Neutrophil (primary cell): ENCODE measurements around the gene CRISP1.

ENCODE experiments used
- H3K27ac ChIP-seq: fragments of 200-600 bp; sonication (generic); 2 replicates; pipeline ENCODE4 v1.5.1; 2016; ENCODE audit warnings: mild to moderate bottlenecking, moderate library complexity
- H3K27me3 ChIP-seq: fragments of 200-600 bp; sonication (generic); 2 replicates; pipeline ENCODE4 v1.6.0; 2016; ENCODE audit warnings: mild to moderate bottlenecking
- H3K36me3 ChIP-seq: fragments of 200-600 bp; sonication (generic); 2 replicates; pipeline ENCODE4 v1.5.1; 2017
- H3K4me1 ChIP-seq, 2 experiments: fragments of 200-600 bp in 1 of 2; sonication (generic) in 1 of 2; 1 replicate in 1 of 2; 2 replicates in 1 of 2; pipeline versions ENCODE4 v1.5.1 to v1.6.1; 2013 to 2016; ENCODE audit warnings: low read depth in 1 of 2, low read length in 1 of 2, mild to moderate bottlenecking in 1 of 2, moderate library complexity in 1 of 2; ENCODE audit not compliant: control insufficient read depth in 1 of 2, insufficient read depth in 1 of 2
- H3K4me3 ChIP-seq, 2 experiments: fragments of 200-600 bp in 1 of 2; sonication (generic) in 1 of 2; 1 replicate in 1 of 2; 2 replicates in 1 of 2; pipeline ENCODE4 v1.5.1; 2013 to 2016; ENCODE audit warnings: low read depth in 1 of 2, low read length in 1 of 2, mild to moderate bottlenecking in 1 of 2, moderate library complexity in 1 of 2
- H3K9me3 ChIP-seq: fragments of 200-600 bp; sonication (generic); 2 replicates; pipeline ENCODE4 v1.5.1; 2016
- TF ChIP-seq, protein P1 (sequence below): fragments of 200-600 bp; sonication (generic); IDR thresholded peaks from 2 replicates; pipeline ENCODE4 v1.5.1; 2016; ENCODE audit warnings: antibody characterized with exemption

Gene CRISP1

DNA sequence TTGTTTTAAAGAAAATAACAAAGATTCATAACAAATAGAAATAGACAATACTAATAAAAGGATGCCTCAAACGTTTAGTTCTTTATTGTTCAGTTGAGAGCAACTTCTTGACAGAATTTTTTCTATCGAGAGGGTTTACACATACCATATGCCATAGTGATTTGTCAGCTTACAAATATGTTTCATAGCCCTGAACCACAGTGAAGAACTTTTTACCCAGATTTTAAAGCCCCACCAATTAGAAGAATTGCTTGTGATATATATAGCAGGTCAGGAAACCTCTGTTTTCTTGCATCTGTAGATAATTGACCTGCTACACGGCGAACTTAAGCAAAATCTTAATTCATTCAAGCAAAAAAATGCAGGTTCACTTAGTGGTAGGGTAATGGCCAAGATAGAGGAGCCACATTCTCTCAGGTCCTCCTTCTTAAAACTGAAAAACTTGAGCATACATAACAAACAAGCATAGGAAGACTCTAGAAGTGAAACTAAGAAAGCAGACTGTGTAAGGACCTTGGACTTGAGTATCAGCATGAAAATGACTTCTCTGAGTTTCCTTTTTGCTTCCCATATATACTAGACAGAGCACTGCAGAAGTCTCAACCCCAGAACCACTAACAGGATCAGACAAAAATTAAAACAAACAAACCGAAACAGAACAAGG is 39.5 kb downstream of the CRISP1 start:
- Histone ChIP-seq H3K9me3 (no peaks in the 10 kb centered on the region), H3K36me3 (no peaks in the 10 kb centered on the region), H3K4me1 (no peaks in the 10 kb centered on the region), H3K27me3 (no peaks in the 10 kb centered on the region), H3K27ac (no peak overlapping the region), H3K4me3 (peak overlapping the region in 1 of 2 experiments; percentile 9)
- TF ChIP-seq, protein P1, sequence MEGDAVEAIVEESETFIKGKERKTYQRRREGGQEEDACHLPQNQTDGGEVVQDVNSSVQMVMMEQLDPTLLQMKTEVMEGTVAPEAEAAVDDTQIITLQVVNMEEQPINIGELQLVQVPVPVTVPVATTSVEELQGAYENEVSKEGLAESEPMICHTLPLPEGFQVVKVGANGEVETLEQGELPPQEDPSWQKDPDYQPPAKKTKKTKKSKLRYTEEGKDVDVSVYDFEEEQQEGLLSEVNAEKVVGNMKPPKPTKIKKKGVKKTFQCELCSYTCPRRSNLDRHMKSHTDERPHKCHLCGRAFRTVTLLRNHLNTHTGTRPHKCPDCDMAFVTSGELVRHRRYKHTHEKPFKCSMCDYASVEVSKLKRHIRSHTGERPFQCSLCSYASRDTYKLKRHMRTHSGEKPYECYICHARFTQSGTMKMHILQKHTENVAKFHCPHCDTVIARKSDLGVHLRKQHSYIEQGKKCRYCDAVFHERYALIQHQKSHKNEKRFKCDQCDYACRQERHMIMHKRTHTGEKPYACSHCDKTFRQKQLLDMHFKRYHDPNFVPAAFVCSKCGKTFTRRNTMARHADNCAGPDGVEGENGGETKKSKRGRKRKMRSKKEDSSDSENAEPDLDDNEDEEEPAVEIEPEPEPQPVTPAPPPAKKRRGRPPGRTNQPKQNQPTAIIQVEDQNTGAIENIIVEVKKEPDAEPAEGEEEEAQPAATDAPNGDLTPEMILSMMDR, result no peak

DNA sequence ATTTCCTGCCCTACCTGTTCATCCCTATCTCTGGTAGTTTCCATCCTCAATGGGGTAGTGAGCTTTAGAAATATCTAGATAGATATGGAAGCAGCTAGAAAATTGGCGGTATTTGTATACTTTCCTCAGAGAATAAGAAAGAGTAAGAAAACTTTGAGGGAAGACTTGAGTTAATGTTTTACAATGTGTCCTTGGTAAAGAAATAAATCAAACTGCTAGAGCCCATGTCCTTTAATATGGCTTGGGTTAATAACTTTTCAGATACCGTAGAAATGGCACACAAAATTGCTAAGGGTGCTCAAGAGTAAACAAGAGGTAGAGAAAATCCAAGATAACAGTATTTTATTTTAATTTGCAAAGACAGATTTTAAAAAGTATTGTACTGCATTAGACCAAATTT is 51.2 kb downstream of the CRISP1 start:
- H3K4me3 ChIP-seq, result no peak overlapping the region
- no peak overlapping the region for H3K27ac ChIP-seq
- no peaks in the 10 kb centered on the region for H3K36me3 ChIP-seq
- no peaks in the 10 kb centered on the region for H3K27me3 ChIP-seq
- no peaks in the 10 kb centered on the region for H3K9me3 ChIP-seq
- TF ChIP-seq, protein P1, result no peak
- no peaks in the 10 kb centered on the region for H3K4me1 ChIP-seq

DNA sequence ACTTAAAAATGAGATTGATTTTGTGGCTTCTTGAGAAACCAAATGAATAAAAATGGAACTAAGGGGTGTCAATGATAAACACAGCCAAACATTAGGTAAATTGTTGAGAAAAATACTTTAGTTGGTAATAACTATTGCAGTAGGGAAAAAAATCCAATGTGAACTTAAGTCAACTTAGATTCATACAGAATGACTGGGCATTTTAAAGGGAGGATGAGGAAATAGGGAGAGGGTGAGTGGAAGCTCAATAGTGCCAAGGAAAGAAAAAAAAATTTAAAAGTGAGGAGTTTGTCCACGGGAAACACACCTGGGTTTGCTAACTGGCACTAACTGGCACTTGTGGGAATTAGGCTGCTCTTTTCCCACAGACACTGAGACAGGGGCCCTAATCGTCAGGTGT is 53.1 kb downstream of the CRISP1 start:
- Histone ChIP-seq H3K9me3 (no peaks in the 10 kb centered on the region), H3K4me1 (no peaks in the 10 kb centered on the region), H3K27me3 (no peaks in the 10 kb centered on the region), H3K27ac (no peak overlapping the region), H3K4me3 (no peak overlapping the region), H3K36me3 (no peaks in the 10 kb centered on the region)
- TF ChIP-seq, protein P1, result no peak

DNA sequence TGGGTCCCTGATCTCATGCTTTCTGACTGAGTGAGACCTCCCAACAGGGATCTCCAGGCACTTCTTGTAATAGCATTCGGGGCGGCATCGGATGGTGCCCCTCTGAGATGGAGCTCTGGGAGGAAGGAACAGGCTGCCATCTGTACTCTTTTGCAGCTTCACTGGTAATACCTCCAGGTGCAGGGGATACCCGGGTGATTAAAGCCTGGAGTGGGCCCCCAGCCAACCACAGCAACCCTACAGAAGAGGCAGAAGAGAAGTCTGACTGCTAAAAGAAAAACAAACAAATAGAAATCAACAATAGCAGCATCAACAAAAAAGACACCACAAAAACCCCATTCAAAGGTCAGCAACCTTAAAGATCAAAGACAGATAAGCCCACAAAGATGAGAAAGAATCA is 60.2 kb downstream of the CRISP1 start:
- H3K36me3 ChIP-seq, result no peaks in the 10 kb centered on the region
- H3K9me3 ChIP-seq, result no peaks in the 10 kb centered on the region
- no peak overlapping the region for H3K27ac ChIP-seq
- H3K27me3 ChIP-seq, result no peaks in the 10 kb centered on the region
- H3K4me3 ChIP-seq, result no peak overlapping the region
- H3K4me1 ChIP-seq, result no peaks in the 10 kb centered on the region
- TF ChIP-seq, protein P1, result no peak

DNA sequence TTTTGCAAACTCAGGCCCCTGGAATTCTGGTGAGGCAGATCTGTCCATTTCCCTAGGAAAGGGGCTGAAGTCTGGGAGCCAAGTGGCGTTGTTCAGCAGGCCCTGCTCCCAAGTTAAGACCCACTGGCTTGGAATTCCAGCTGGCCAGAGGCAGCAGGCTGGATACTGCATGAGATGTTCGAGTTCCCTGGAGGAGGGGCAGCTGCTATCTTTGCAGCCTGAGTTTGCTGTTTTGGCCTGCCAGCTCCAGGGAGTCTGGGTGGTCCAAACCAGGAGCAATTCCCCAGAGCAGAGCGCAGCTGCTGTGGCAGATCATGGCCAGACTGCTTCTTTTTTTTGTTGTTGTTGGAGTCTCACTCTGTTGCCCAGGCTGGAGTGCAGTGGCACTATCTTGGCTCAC is 61.1 kb downstream of the CRISP1 start:
- Histone ChIP-seq H3K4me3 (no peak overlapping the region), H3K9me3 (no peaks in the 10 kb centered on the region), H3K27ac (no peak overlapping the region), H3K36me3 (no peaks in the 10 kb centered on the region), H3K27me3 (no peaks in the 10 kb centered on the region), H3K4me1 (no peaks in the 10 kb centered on the region)
- TF ChIP-seq, protein P1, result no peak
